ENCODE data around the gene GAST. TPM values are rescaled to one million over a fixed set of nuclear protein-coding genes. Genes with fewer than 3 reads are reported as not detected.
"Not testable (repeated sequence)": the region's sequence is repeated elsewhere in the genome, so short reads cannot be mapped to it uniquely, and the experiment has no call there.

GAST gene
- total RNA-seq, 2 donors from 2014 or later, result not detected

- Mint-ChIP-seq H3K36me3 (ENCODE audit: insufficient read depth in 2 of 2) (peaks cover 17 to 37% of the 10 kb centered on the region in 2 donors), H3K4me3 (peak within 1 kb of the TSS; percentile 97 to 99), H3K9me3 (no peaks in the 10 kb centered on the region), H3K4me1 (ENCODE audit: low read depth) (peaks cover 46% of the 10 kb centered on the region), H3K27me3 (ENCODE audit: low read depth) (no peaks in the 10 kb centered on the region), H3K27ac (peak within 1 kb of the TSS; percentile 99)
- peak; percentile 74 to 76 for ATAC-seq (replicated peaks in 1 of 2)
- DNase-seq, result peak; percentile 99 to 100
These were observed 23.3 kb upstream of the GAST start, which contains the start of gene EIF1 for GRCh38 chr17:41688641-41689496. Gene EIF1, plus strand, starts transcription at chr17:41688885. Its CDS starts 154 bp downstream, at chr17:41689039.

GRCh38 chr17:41689497-41690299 lies 22.4 kb upstream of the GAST start:
- DNase-seq (peak; percentile 56 to 71), ATAC-seq (replicated peaks in 1 of 2) (no peak)
- Mint-ChIP-seq H3K27me3 (ENCODE audit: low read depth) (no peaks in the 10 kb centered on the region), H3K4me3 (peak overlapping the region; percentile 97 to 99), H3K36me3 (ENCODE audit: insufficient read depth in 2 of 2) (peaks cover 17 to 41% of the 10 kb centered on the region in 2 donors), H3K4me1 (ENCODE audit: low read depth) (peaks cover 46% of the 10 kb centered on the region), H3K9me3 (no peaks in the 10 kb centered on the region), H3K27ac (peak overlapping the region; percentile 99)

GRCh38 chr17:41690497-41690896 lies 21.6 kb upstream of the GAST start:
- H3K9me3 Mint-ChIP-seq, result no peaks in the 10 kb centered on the region
- peaks cover 51% of the 10 kb centered on the region for H3K4me1 Mint-ChIP-seq (ENCODE audit: low read depth)
- DNase-seq (no peak), ATAC-seq (replicated peaks in 1 of 2) (no peak)
- peaks cover 17 to 41% of the 10 kb centered on the region in 2 donors for H3K36me3 Mint-ChIP-seq (ENCODE audit: insufficient read depth in 2 of 2)
- H3K27me3 Mint-ChIP-seq (ENCODE audit: low read depth), result no peaks in the 10 kb centered on the region
- H3K27ac Mint-ChIP-seq, result peak overlapping the region; percentile 99
- peak overlapping the region; percentile 97 to 99 for H3K4me3 Mint-ChIP-seq

GRCh38 chr17:41691031-41691777 lies 20.9 kb upstream of the GAST start:
- peaks cover 58% of the 10 kb centered on the region for H3K4me1 Mint-ChIP-seq (ENCODE audit: low read depth)
- peak overlapping the region; percentile 97 to 99 for H3K4me3 Mint-ChIP-seq
- no peak for ATAC-seq (replicated peaks in 1 of 2)
- H3K36me3 Mint-ChIP-seq (ENCODE audit: insufficient read depth in 2 of 2), result peaks cover 17 to 41% of the 10 kb centered on the region in 2 donors
- peak overlapping the region; percentile 99 for H3K27ac Mint-ChIP-seq
- H3K9me3 Mint-ChIP-seq, result no peaks in the 10 kb centered on the region
- no peak for DNase-seq
- no peaks in the 10 kb centered on the region for H3K27me3 Mint-ChIP-seq (ENCODE audit: low read depth)

- Mint-ChIP-seq H3K27ac (peak overlapping the region; percentile 99), H3K36me3 (ENCODE audit: insufficient read depth in 2 of 2) (peaks cover 17 to 41% of the 10 kb centered on the region in 2 donors), H3K4me1 (ENCODE audit: low read depth) (peaks cover 53% of the 10 kb centered on the region), H3K4me3 (peak overlapping the region in 1 of 2 donors; percentile 9), H3K9me3 (no peaks in the 10 kb centered on the region), H3K27me3 (ENCODE audit: low read depth) (no peaks in the 10 kb centered on the region)
- ATAC-seq (replicated peaks in 1 of 2) (peak in 1 of 2 donors; percentile 1), DNase-seq (peak; percentile 42 to 45)
These were observed 19.2 kb upstream of the GAST start for GRCh38 chr17:41692722-41693521.

- H3K9me3 Mint-ChIP-seq, result no peaks in the 10 kb centered on the region
- H3K4me1 Mint-ChIP-seq (ENCODE audit: low read depth), result peaks cover 43% of the 10 kb centered on the region
- H3K4me3 Mint-ChIP-seq, result no peak overlapping the region
- ATAC-seq (replicated peaks in 1 of 2), result peak in 1 of 2 donors; percentile 19
- peaks cover 11 to 31% of the 10 kb centered on the region in 2 donors for H3K36me3 Mint-ChIP-seq (ENCODE audit: insufficient read depth in 2 of 2)
- H3K27me3 Mint-ChIP-seq (ENCODE audit: low read depth), result no peaks in the 10 kb centered on the region
- peak overlapping the region; percentile 82 for H3K27ac Mint-ChIP-seq
- no peak for DNase-seq
These were observed 16.9 kb upstream of the GAST start for GRCh38 chr17:41695134-41695661.

GRCh38 chr17:41695954-41696757 lies 16.0 kb upstream of the GAST start:
- H3K9me3 Mint-ChIP-seq, result no peaks in the 10 kb centered on the region
- no peaks in the 10 kb centered on the region for H3K27me3 Mint-ChIP-seq (ENCODE audit: low read depth)
- no peak overlapping the region for H3K4me3 Mint-ChIP-seq
- ATAC-seq (replicated peaks in 1 of 2) (peak; percentile 6 to 15), DNase-seq (peak; percentile 80)
- H3K27ac Mint-ChIP-seq, result peak overlapping the region; percentile 84
- peaks cover 35% of the 10 kb centered on the region for H3K4me1 Mint-ChIP-seq (ENCODE audit: low read depth)
- peaks cover 8 to 24% of the 10 kb centered on the region in 2 donors for H3K36me3 Mint-ChIP-seq (ENCODE audit: insufficient read depth in 2 of 2)

GRCh38 chr17:41697122-41697962 lies 14.8 kb upstream of the GAST start:
- no peak for ATAC-seq (replicated peaks in 1 of 2)
- peak overlapping the region; percentile 79 for H3K27ac Mint-ChIP-seq

GRCh38 chr17:41700843-41701242 lies 11.3 kb upstream of the GAST start:
- not testable (repeated sequence) for H3K36me3 Mint-ChIP-seq (ENCODE audit: insufficient read depth in 2 of 2); H3K27me3 Mint-ChIP-seq (ENCODE audit: low read depth); ATAC-seq (replicated peaks in 1 of 2); H3K4me1 Mint-ChIP-seq (ENCODE audit: low read depth); H3K27ac Mint-ChIP-seq; DNase-seq; H3K4me3 Mint-ChIP-seq; H3K9me3 Mint-ChIP-seq

More at GRCh38 chr17:41697122-41697962, 14.8 kb upstream of the GAST start:
- Mint-ChIP-seq H3K4me1 (ENCODE audit: low read depth) (peaks cover 26% of the 10 kb centered on the region), H3K4me3 (no peak overlapping the region), H3K36me3 (ENCODE audit: insufficient read depth in 2 of 2) (peaks cover 4 to 16% of the 10 kb centered on the region in 2 donors), H3K9me3 (no peaks in the 10 kb centered on the region), H3K27me3 (ENCODE audit: low read depth) (no peaks in the 10 kb centered on the region)
- no peak for DNase-seq

GRCh38 chr17:41702712-41703111 lies 9.4 kb upstream of the GAST start:
- DNase-seq (no peak), ATAC-seq (replicated peaks in 1 of 2) (no peak)
- Mint-ChIP-seq H3K27ac (no peak overlapping the region), H3K27me3 (ENCODE audit: low read depth) (no peaks in the 10 kb centered on the region), H3K4me1 (ENCODE audit: low read depth) (no peaks in the 10 kb centered on the region), H3K9me3 (no peaks in the 10 kb centered on the region), H3K36me3 (ENCODE audit: insufficient read depth in 2 of 2) (no peaks in the 10 kb centered on the region), H3K4me3 (no peak overlapping the region)
